HG02571 (cell line): Measurements from ENCODE around the gene SOCS1.

ENCODE experiments used
- ATAC-seq: cut with Tn5 transposase; IDR thresholded peaks from one replicate; pipeline ENCODE4 v1.9.1; 2021; ENCODE audit warnings: mild to moderate bottlenecking, moderate library complexity; ENCODE audit not compliant: unreplicated experiment

The SOCS1 gene

GRCh38 chr16:11289202-11289601, 33.2 kb upstream of the SOCS1 start:
- ATAC-seq: no peak

- no peak for ATAC-seq
These were observed 29.8 kb upstream of the SOCS1 start for GRCh38 chr16:11285842-11286241.

GRCh38 chr16:11283820-11284248, 27.8 kb upstream of the SOCS1 start:
- ATAC-seq: no peak

GRCh38 chr16:11280616-11281522, 24.9 kb upstream of the SOCS1 start, which contains the start of gene PRM1:
TSS of gene PRM1 (minus strand) at chr16:11281330. CDS start at chr16:11281238, 92 bp downstream.
- ATAC-seq: no peak

DNA sequence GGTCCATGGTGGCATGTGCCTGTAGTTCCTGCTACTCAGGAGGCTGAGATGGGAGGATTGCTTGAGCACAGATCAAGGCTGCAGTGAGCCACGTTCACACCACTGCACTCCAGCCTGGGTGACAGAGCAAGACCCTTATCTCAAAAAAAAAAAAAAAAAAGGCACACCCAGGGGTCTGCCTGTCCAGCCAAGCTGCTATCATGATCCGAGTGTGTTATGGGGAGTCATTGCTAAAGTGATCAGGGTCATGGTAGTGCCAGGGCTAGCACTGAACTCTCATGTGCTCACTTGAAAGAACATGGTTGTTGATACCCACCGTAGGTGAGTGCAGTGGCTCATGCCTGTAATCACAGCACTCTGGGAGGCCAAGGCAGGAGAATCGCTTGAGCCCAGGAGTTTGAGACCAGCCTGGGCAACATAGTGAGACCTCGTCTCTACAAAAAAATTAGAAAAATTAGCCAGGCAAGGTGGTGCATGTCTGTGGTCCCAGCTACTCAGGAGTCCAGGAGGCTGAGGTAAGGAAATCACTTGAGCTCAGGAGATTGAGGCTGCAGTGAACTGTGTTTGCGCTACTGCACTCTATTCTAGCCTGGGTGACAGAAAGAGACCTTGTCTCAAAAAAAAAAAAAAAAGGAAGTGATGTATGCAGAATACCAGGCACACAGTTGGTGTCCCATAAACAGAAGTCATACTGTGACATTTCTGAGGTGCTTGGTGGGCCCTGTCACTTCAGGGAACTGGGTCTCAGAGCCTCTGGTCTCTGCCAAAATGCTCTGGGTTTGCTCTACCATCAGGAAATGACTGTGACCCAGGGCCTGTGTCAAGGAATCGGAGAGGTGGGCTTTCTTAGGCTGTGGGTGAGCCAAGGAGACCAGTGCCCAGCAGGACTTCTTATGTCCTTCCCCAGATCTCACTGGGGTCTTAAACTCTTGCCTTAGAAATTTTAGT, 23.0 kb upstream of the SOCS1 start:
- no peak for ATAC-seq

- no peak for ATAC-seq
These were observed 21.8 kb upstream of the SOCS1 start for GRCh38 chr16:11277607-11278337.

GRCh38 chr16:11276896-11277593, 21.0 kb upstream of the SOCS1 start:
- ATAC-seq: no peak

DNA sequence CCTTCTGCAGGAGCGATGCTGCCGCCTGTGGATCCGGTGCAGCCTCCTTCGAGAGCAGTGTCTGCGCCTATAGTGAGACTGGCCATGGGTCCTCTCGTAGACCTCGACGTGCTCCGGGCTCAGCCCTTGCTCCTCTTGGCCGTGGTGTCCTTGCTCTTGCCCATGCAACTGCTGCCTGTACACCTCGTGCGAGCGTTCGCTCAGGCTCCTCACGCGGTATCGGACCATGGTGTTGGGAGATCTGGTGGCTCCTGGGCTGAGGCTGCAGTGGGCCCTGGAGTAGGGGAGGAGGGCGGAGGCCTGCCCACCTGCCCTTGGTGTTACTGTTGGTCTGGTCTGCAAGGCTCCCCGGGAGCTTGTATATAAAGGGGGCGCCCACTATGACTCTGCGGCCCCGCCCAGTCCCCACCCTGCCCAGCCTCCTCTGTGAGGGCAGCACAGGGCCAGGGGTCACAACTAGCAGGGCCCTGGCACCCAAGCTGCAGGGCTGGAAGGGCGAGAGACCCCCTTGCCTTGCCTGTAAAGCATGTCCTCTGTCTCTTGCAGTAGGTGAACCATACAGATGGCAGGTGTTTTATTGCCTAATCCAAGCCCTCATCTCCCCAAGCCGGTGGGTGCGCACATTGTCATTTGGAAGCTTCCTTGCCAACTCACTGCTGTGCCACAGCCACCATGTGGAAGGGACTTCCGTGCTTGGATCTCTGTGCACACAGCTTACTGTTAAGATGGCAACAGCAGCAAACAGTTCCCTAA, 20.3 kb upstream of the SOCS1 start, which contains the start of gene PRM2:
Gene PRM2 (minus strand): TSS at position 338 of the 753 bp plus-strand sequence. CDS start 110 bp downstream, at position 228.
- no peak for ATAC-seq

DNA sequence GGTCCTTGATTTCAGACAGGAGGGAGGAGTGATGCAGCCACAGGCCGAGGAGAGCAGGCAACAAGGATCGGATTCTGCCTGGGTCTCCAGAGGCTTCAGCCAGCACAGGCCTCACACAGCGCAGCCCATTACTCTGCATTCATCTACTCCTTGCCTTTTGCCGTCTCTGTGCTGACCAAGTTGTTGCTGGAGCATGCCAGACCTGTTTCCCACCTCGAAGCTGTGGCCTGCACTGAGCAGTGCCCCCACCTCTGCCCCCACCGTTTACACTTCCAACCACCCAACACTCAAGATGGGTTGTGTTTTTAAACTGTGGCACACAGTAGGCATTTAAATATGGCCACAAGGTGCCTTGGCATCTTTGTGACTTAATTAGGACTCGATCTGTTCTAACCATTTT, 19.0 kb upstream of the SOCS1 start:
- ATAC-seq: no peak

GRCh38 chr16:11273721-11274324, 17.8 kb upstream of the SOCS1 start:
- ATAC-seq: no peak

DNA sequence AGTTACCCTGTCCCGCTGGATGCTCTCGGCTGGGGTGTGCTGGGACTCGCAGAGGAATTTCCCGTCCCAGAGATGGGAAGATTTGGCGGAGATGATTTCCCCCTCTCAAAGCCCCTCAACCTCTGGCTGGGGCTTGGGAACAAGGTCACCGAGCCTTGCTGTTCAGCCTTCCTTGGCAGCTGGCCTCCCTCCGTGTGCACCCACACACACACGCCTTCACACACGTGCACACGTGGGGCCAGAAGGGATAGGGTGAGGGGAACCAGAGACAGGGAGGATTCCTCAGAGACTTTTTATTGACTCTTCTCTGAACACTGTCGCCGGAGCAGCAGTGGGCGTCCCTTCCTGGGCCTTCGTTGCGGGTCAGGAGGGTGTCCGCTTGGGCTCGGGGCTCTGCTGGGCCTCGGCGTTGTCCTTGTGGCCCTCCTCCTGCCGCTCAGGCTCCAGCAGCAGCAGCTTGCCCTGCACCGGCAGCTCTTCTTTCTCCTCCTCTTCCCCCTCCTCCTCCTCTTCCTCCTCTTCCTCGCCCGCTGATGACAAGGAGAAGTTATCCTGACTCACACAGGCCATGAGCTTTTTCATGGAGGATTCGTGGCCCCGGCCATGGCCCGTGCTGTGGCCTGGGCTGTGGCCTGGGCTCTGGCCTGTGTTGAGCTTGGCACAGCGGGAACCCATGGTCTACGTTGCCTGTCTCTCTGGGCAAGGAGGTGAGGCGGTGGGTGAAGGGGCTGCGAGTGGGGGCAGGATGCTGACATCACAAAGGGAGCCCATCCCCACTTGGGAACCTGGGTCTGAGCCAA, 17.1 kb upstream of the SOCS1 start, which contains the start of gene PRM3:
Gene PRM3 (minus strand): TSS at position 709 of the 800 bp plus-strand sequence. CDS start 34 bp downstream, at position 675.
- ATAC-seq: no peak

GRCh38 chr16:11272484-11272883, 16.5 kb upstream of the SOCS1 start:
- ATAC-seq: no peak

GRCh38 chr16:11271610-11272009, 15.6 kb upstream of the SOCS1 start:
- no peak for ATAC-seq

GRCh38 chr16:11270602-11271162, 14.7 kb upstream of the SOCS1 start:
- ATAC-seq: no peak

- ATAC-seq: no peak
These were observed 12.9 kb upstream of the SOCS1 start, which contains the start of gene TNP2 for GRCh38 chr16:11268921-11269375. TSS of gene TNP2 (minus strand) at chr16:11269325. CDS start at chr16:11269262, 63 bp downstream.

DNA sequence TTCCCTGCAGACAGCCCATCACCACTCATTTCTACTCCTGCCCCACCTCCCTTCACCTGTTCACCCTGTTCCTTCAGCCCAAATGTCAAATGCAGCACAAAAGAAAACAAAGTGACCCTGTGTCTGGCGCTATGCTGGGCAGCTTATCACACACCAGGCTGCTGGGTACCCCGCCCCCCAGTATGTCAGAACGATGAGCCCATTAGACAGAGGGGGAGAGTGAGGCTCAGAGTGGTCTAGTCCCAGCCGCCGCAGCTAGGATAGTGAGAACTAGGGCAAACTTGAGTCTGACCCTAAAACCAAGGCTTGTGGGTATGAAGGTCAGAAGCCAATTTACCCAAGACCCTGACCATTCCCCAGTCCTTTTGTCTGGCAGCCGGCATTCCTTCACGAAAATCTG, 9.1 kb upstream of the SOCS1 start:
- no peak for ATAC-seq

- ATAC-seq: no peak
These were observed 8.3 kb upstream of the SOCS1 start for GRCh38 chr16:11264155-11264832.
